ENCODE data around the gene PLA2R1. TPM values are rescaled to one million over a fixed set of nuclear protein-coding genes. Genes with fewer than 3 reads are reported as not detected.
A peak's percentile ranks its signal among the peaks of the same experiment; 100 is the strongest.
"Not testable (repeated sequence)": the region's sequence is repeated elsewhere in the genome, so short reads cannot be mapped to it uniquely, and the experiment has no call there.

PLA2R1 gene
- total RNA-seq, 1 experiment from 2014 or later: not detected

GRCh38 chr2:159996792-159997546 lies 65.4 kb downstream of the PLA2R1 start:
- no peak for DNase-seq (ENCODE audit: low spot score)
- in situ Hi-C loops (cut with HindIII; ENCODE audit: low sequenced_read_pairs): no loop called here

DNA sequence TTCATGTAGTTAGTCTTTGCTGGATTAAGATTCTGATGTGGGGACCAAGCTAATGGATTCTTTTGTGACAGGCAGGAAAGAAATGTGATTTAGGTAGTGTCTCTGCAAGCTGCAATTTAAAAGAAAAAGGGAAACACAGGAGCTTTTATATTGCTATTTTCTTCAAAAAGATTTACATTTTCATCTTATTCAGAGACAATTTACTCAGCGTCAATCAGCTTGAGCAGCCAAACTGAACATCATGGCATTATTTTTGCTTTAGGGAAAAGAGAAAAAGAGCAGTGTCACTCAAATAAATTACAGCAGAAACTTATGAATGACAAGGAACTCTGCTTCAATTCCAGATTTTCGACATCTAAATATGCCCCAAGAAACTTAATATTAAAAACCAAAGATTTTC lies 67.4 kb downstream of the PLA2R1 start:
- DNase-seq (ENCODE audit: low spot score): no peak
- in situ Hi-C loops (cut with HindIII; ENCODE audit: low sequenced_read_pairs): no loop called here

DNA sequence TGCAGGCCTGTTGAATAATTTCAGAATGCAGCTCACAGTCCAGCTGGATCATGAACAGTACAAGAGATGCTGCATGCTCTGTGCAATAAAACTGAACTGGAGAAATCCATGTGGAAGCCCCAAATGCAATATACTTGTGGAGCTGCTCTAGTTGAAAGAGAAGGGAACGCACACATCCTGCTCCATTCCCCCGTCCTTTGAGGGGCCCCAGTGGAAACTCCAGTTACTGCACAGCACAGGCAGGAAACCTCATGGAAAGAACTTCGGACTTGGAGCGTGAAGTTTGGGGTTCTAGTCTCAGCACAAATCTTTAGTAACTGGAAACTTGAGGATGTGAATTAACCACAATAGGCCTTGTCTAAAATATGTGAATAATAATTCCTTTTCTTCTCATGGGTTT lies 73.2 kb downstream of the PLA2R1 start:
- in situ Hi-C loops (cut with HindIII; ENCODE audit: low sequenced_read_pairs): no loop called here
- DNase-seq (ENCODE audit: low spot score): no peak

- DNase-seq (ENCODE audit: low spot score): no peak
- in situ Hi-C loops (cut with HindIII; ENCODE audit: low sequenced_read_pairs): no loop called here
Measured at GRCh38 chr2:159988412-159988970, 73.9 kb downstream of the PLA2R1 start.

- no peak for DNase-seq (ENCODE audit: low spot score)
- in situ Hi-C loops (cut with HindIII; ENCODE audit: low sequenced_read_pairs): no loop called here
Measured at GRCh38 chr2:159987181-159987580, 75.2 kb downstream of the PLA2R1 start.

GRCh38 chr2:159985656-159986055 lies 76.8 kb downstream of the PLA2R1 start:
- in situ Hi-C loops (cut with HindIII; ENCODE audit: low sequenced_read_pairs): no loop called here

GRCh38 chr2:159984034-159984433 lies 78.4 kb downstream of the PLA2R1 start:
- no peak for DNase-seq (ENCODE audit: low spot score)
- in situ Hi-C loops (cut with HindIII; ENCODE audit: low sequenced_read_pairs): no loop called here

More at GRCh38 chr2:159985656-159986055, 76.8 kb downstream of the PLA2R1 start:
- DNase-seq (ENCODE audit: low spot score): no peak

- in situ Hi-C loops (cut with HindIII; ENCODE audit: low sequenced_read_pairs): no loop called here
- DNase-seq (ENCODE audit: low spot score): peak; percentile 37
Measured at GRCh38 chr2:159982842-159983785, 79.3 kb downstream of the PLA2R1 start.

DNA sequence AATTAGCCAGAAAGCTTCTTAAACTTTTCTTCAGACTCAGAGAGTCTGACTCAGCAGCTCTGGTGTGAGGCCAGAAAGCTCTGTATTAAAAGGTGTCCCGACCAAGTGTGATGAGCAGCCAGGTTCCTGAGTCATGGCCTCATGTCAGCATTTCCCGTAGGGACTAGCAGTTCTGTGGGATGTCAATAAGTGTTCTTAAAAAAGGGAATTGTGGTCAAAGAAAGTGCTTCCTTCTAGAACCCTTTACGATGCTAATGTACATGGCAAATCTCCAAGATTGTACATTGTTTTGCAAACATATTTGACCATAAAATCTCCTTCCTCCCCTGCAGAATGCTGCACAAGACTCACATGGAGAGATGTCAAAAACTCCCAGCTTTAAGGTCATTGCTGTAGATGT lies 80.1 kb downstream of the PLA2R1 start:
- in situ Hi-C loops (cut with HindIII; ENCODE audit: low sequenced_read_pairs): no loop called here
- no peak for DNase-seq (ENCODE audit: low spot score)

DNA sequence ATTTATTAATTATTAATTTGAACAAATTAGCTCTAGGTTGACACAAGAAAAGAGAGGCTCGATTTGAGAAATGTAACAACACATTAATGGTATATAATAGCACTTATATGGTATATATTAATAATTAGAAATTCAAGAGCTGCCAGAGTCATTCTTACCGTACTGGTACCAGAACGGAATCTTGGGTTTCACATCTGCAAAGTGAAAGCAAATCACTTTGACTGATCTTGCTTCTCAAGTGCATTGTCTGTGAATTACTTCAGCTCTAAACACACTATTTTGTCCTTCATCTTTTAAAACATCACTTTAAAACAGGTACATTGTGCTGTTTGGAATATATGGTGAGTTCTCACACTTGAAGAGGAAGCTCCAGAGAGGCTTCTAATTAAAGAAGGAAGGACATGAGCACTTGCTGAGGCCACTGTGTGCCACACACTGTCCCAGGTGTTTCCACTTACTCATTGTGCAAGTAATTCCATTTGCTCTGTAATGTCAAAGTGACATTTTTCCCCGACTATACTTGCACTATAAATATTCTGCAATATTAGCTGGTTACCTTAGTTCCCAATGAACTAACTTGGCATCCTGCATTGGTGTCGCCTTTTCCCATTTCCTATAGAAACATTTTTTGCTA lies 85.8 kb downstream of the PLA2R1 start:
- DNase-seq (ENCODE audit: low spot score): no peak
- in situ Hi-C loops (cut with HindIII; ENCODE audit: low sequenced_read_pairs): no loop called here

DNA sequence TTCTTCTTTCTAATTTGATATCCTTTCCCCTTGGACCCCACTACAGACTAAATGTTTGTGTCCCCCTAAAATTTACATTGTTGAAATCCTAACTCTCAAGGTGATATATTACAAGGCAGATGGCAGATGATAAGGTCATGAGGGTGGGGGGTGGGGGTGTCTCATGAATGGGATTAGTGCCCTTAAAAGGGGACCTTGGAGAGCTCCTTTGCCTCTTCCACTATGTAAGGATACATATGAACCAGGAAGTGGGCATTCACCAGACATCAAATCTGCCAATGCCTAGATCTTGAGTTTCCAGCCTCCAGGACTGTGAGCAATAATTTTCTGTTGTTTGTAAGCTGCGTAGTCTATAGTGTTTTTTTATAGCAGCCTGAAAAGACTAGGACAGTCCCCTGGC lies 89.1 kb downstream of the PLA2R1 start:
- DNase-seq (ENCODE audit: low spot score): no peak
- in situ Hi-C loops (cut with HindIII; ENCODE audit: low sequenced_read_pairs): no loop called here

- in situ Hi-C loops (cut with HindIII; ENCODE audit: low sequenced_read_pairs): no loop called here
- DNase-seq (ENCODE audit: low spot score): peak; percentile 29
Measured at GRCh38 chr2:159971365-159972152, 90.9 kb downstream of the PLA2R1 start.

- DNase-seq (ENCODE audit: low spot score); in situ Hi-C loops (cut with HindIII; ENCODE audit: low sequenced_read_pairs): not testable (repeated sequence)
Measured at GRCh38 chr2:159970548-159970947, 91.9 kb downstream of the PLA2R1 start.

DNA sequence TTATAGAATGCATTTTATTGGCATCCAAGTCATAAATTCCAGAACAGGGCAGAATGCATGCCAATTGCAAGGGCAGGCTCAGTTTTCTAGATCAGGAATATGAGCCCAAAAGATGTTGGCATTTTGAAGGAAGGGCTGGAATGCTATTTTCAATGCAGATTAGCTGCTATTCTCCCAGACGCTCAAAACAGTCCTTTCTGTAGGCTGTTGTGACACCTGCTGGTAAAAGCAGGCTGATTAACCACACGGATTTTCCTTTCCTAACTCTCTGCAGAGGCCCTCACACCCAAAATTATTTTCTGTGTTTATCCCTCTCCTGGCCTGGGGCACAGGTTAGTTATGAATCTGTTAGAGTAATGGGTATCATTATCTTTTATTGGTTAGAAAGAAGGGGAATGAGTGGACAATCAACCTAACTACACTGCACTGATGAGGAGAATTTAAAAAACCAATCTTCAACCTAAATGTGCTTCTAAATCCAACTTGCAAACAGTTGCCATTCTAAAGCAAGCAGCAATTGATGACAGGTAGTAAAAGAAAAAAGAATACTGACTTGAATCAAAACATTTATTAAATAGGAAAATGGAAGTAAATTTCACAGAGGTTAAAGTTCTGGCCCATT lies 94.0 kb downstream of the PLA2R1 start:
- in situ Hi-C loops (cut with HindIII; ENCODE audit: low sequenced_read_pairs): no loop called here
- DNase-seq (ENCODE audit: low spot score): peak; percentile 76

DNA sequence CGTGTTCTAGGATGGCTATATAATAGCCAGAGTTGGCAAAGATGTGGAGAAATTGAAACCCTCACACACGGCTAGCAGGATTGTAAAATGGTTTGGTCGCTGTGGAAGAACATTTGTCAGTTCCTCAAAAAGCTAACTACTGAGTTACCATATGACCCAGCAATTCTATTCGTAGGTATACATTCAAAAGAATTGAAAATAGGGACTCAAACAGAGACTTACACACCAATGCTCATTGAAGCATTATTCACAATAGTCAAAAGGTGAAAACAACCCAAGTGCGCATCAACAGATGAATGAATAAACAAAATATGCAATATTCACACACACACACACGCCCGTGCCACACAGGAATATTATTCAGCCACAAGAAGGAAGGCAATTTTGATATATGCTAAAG lies 98.7 kb downstream of the PLA2R1 start:
- in situ Hi-C loops (cut with HindIII; ENCODE audit: low sequenced_read_pairs): no loop called here
- no peak for DNase-seq (ENCODE audit: low spot score)

GRCh38 chr2:159962513-159962912 lies 99.9 kb downstream of the PLA2R1 start:
- DNase-seq (ENCODE audit: low spot score); in situ Hi-C loops (cut with HindIII; ENCODE audit: low sequenced_read_pairs): not testable (repeated sequence)

DNA sequence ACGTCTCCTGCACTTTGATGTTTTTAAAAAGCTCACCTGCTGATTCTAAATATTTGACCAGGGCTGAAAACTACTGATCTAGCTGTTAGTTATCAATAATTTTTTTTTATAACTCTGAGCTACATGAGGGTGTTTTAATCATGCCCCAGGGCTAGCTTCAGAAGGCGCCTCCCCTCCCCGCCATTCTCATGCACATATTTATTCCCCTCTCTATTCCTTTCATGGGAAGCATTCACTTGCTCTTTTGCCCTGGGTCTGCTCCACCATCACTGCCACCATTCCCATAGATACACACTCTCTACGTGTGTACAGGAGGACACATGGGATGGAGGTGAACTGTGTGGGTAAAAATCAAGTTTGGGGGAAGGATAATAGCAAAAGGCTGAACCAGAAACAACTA lies 101.0 kb downstream of the PLA2R1 start:
- no peak for DNase-seq (ENCODE audit: low spot score)
- in situ Hi-C loops (cut with HindIII; ENCODE audit: low sequenced_read_pairs): no loop called here

DNA sequence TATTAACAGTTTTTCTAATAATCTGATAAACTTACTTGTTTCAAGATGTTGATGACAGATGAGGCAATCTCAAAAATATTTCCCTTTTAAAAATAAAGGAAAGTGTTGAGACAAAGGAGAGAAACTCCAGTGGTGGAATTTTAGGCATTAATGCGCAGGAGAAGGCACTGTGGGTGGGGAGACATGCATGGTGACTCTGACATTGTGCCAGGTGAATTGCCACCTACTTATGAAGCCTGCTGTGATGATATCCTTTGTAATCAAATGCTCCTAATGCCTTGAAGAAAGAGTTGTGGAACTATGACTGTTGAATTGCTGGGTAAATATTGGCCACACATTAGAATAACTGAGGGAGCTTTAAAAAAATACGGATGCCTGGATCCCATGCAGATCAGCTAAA lies 101.4 kb downstream of the PLA2R1 start:
- no peak for DNase-seq (ENCODE audit: low spot score)
- in situ Hi-C loops (cut with HindIII; ENCODE audit: low sequenced_read_pairs): no loop called here
